HUES48 (cell line): ENCODE data around the gene PSME3.

Source experiments
- H3K27ac ChIP-seq: one replicate; pipeline ENCODE4 v1.7.0; 2013; ENCODE audit warnings: low read depth, low read length, inconsistent platforms
- H3K27me3 ChIP-seq: 2 replicates; pipeline ENCODE4 v1.6.1; 2013; ENCODE audit warnings: mild to moderate bottlenecking, low read length; ENCODE audit not compliant: control insufficient read depth, insufficient read depth
- H3K36me3 ChIP-seq: 2 replicates; pipeline ENCODE4 v1.6.1; 2013; ENCODE audit warnings: low read length; ENCODE audit not compliant: control insufficient read depth, insufficient read depth
- H3K4me1 ChIP-seq: 2 replicates; pipeline ENCODE4 v1.6.1; 2013; ENCODE audit warnings: mild to moderate bottlenecking, low read length; ENCODE audit not compliant: control insufficient read depth, insufficient read depth
- H3K4me3 ChIP-seq: 2 replicates; pipeline ENCODE4 v1.5.1; 2013; ENCODE audit warnings: mild to moderate bottlenecking, low read depth, low read length
- H3K9ac ChIP-seq: 2 replicates; pipeline ENCODE4 v1.6.1; 2013; ENCODE audit warnings: mild to moderate bottlenecking, low read depth, low read length, moderate library complexity
- H3K9me3 ChIP-seq: 2 replicates; pipeline ENCODE4 v1.6.1; 2013; ENCODE audit warnings: low read length; ENCODE audit not compliant: control insufficient read depth, insufficient read depth

Gene PSME3

GRCh38 chr17:42797067-42798007 lies 35.9 kb upstream of the PSME3 start:
- H3K4me3 ChIP-seq, result peak overlapping the region; percentile 92
- H3K36me3 ChIP-seq, result peaks cover 18% of the 10 kb centered on the region
- 0 out of 2 replicates have a peak, but pooled peaks cover 3% of the 10 kb centered on the region for H3K9me3 ChIP-seq
- peak overlapping the region; percentile 75 for H3K9ac ChIP-seq
- H3K27me3 ChIP-seq, result peaks cover 7% of the 10 kb centered on the region; the same call in 1 of the 2 replicates
- H3K4me1 ChIP-seq, result peaks cover 4% of the 10 kb centered on the region; the same call in 1 of the 2 replicates
- H3K27ac ChIP-seq, result no peak overlapping the region

- Histone ChIP-seq H3K36me3 (peaks cover 18% of the 10 kb centered on the region), H3K27me3 (peaks cover 7% of the 10 kb centered on the region; the same call in 1 of the 2 replicates), H3K4me1 (peaks cover 4% of the 10 kb centered on the region; the same call in 1 of the 2 replicates), H3K27ac (no peak overlapping the region), H3K4me3 (peak overlapping the region; percentile 92), H3K9me3 (0 out of 2 replicates have a peak, but pooled peaks cover 3% of the 10 kb centered on the region), H3K9ac (peak overlapping the region; percentile 75)
These were observed 35.2 kb upstream of the PSME3 start for GRCh38 chr17:42798011-42798382.

GRCh38 chr17:42798383-42799380 lies 34.5 kb upstream of the PSME3 start, which contains the start of the genes CNTD1 and COA3:
TSS of gene CNTD1 (plus strand) at chr17:42798861. CDS start at chr17:42799068, 207 bp downstream.
TSS of gene COA3 (minus strand) at chr17:42798704. CDS start at chr17:42798681, 23 bp downstream.
- Histone ChIP-seq H3K27me3 (peaks cover 7% of the 10 kb centered on the region; the same call in 1 of the 2 replicates), H3K27ac (peak within 1 kb of the TSS; percentile 48), H3K9ac (peak within 1 kb of the TSS; percentile 75), H3K4me1 (peaks cover 4% of the 10 kb centered on the region; the same call in 1 of the 2 replicates), H3K4me3 (peak within 1 kb of the TSS; percentile 92), H3K36me3 (peaks cover 18% of the 10 kb centered on the region), H3K9me3 (0 out of 2 replicates have a peak, but pooled peaks cover 3% of the 10 kb centered on the region)

GRCh38 chr17:42803074-42803883 lies 29.9 kb upstream of the PSME3 start:
- H3K4me3 ChIP-seq, result no peak overlapping the region
- H3K9ac ChIP-seq, result no peak overlapping the region
- H3K27ac ChIP-seq, result peak overlapping the region; percentile 45
- H3K9me3 ChIP-seq, result 0 out of 2 replicates have a peak, but pooled peaks cover 3% of the 10 kb centered on the region
- H3K4me1 ChIP-seq, result no peaks in the 10 kb centered on the region
- H3K36me3 ChIP-seq, result no peaks in the 10 kb centered on the region
- peaks cover 7% of the 10 kb centered on the region; the same call in 1 of the 2 replicates for H3K27me3 ChIP-seq

GRCh38 chr17:42804918-42805367 lies 28.3 kb upstream of the PSME3 start:
- Histone ChIP-seq H3K4me3 (no peak overlapping the region), H3K27ac (no peak overlapping the region), H3K9ac (no peak overlapping the region), H3K4me1 (no peaks in the 10 kb centered on the region), H3K27me3 (no peaks in the 10 kb centered on the region), H3K36me3 (peaks cover 9% of the 10 kb centered on the region), H3K9me3 (no peaks in the 10 kb centered on the region)

- no peaks in the 10 kb centered on the region for H3K27me3 ChIP-seq
- no peak overlapping the region for H3K4me3 ChIP-seq
- peaks cover 22% of the 10 kb centered on the region for H3K36me3 ChIP-seq
- H3K4me1 ChIP-seq, result no peaks in the 10 kb centered on the region
- H3K27ac ChIP-seq, result no peak overlapping the region
- no peaks in the 10 kb centered on the region for H3K9me3 ChIP-seq
- no peak overlapping the region for H3K9ac ChIP-seq
These were observed 26.9 kb upstream of the PSME3 start for GRCh38 chr17:42806249-42806648.

GRCh38 chr17:42809250-42809649 lies 23.9 kb upstream of the PSME3 start:
- Histone ChIP-seq H3K9ac (no peak overlapping the region), H3K27ac (no peak overlapping the region), H3K4me1 (no peaks in the 10 kb centered on the region), H3K4me3 (no peak overlapping the region), H3K36me3 (peaks cover 37% of the 10 kb centered on the region), H3K27me3 (no peaks in the 10 kb centered on the region), H3K9me3 (no peaks in the 10 kb centered on the region)

GRCh38 chr17:42814633-42815399 lies 18.4 kb upstream of the PSME3 start:
- H3K27ac ChIP-seq, result no peak overlapping the region
- no peaks in the 10 kb centered on the region for H3K4me1 ChIP-seq
- no peak overlapping the region for H3K4me3 ChIP-seq
- no peaks in the 10 kb centered on the region for H3K9me3 ChIP-seq
- H3K27me3 ChIP-seq, result no peaks in the 10 kb centered on the region
- H3K9ac ChIP-seq, result no peak overlapping the region
- peaks cover 83% of the 10 kb centered on the region for H3K36me3 ChIP-seq

GRCh38 chr17:42817866-42818265 lies 15.3 kb upstream of the PSME3 start:
- Histone ChIP-seq H3K4me3 (no peak overlapping the region), H3K9me3 (no peaks in the 10 kb centered on the region), H3K9ac (no peak overlapping the region), H3K36me3 (peaks cover 77% of the 10 kb centered on the region), H3K27me3 (no peaks in the 10 kb centered on the region), H3K27ac (no peak overlapping the region), H3K4me1 (no peaks in the 10 kb centered on the region)
